Caco-2 (cell line): ENCODE measurements around the gene PTPRN2. TPM values are rescaled to one million over a fixed set of nuclear protein-coding genes. Genes with fewer than 3 reads are reported as not detected.

ENCODE experiments used
- BruUV-seq: library from RNA; stranded (reverse); fragments of 400-500 nt; replicated peaks from 2 replicates; lab custom pipeline; 2021; lab: Mats Ljungman, UMichigan
- CTCF ChIA-PET: fragments of 300-600 bp; sonication (Branson Sonifier 250); formaldehyde crosslinking; loops from one replicate; lab custom pipeline; 2022; ENCODE audit warnings: antibody characterized with exemption; lab: Charles Lee
- POLR2A ChIA-PET: fragments of 300-600 bp; sonication (Branson Sonifier 250); formaldehyde crosslinking; loops from one replicate; lab custom pipeline; 2022; ENCODE audit warnings: antibody characterized with exemption; lab: Charles Lee
- DNase-seq, 2 experiments: peaks; one replicate each; pipeline versions ENCODE4 v3.0.0 to v3.0.0-alpha.2; 2020 to 2022
- H3K27me3 ChIP-seq: replicated peaks from 2 replicates; pipeline ENCODE4 v1.6.0; 2011; ENCODE audit warnings: low read length; ENCODE audit not compliant: control insufficient read depth, insufficient read depth
- H3K36me3 ChIP-seq: 2 replicates; pipeline ENCODE4 v1.5.1; 2011; ENCODE audit warnings: low read length; ENCODE audit not compliant: control insufficient read depth, insufficient read depth
- H3K4me1 ChIP-seq: fragments of 250-450 bp; sonication (Bioruptor Pico); 2 replicates; pipeline ENCODE4 v1.5.1; 2020; ENCODE audit warnings: mild to moderate bottlenecking
- H3K4me3 ChIP-seq: 2 replicates; pipeline ENCODE4 v1.5.1; 2011; ENCODE audit warnings: low read depth, mild to moderate bottlenecking, control low read depth, low read length
- H3K9me3 ChIP-seq: fragments of 250-450 bp; sonication (Bioruptor Pico); 2 replicates; pipeline ENCODE4 v1.5.1; 2020; ENCODE audit warnings: mild to moderate bottlenecking, moderate library complexity
- H3K27ac Mint-ChIP-seq: one replicate; pipeline ENCODE4 v1.8.0; 2022; ENCODE audit warnings: mixed read lengths; ENCODE audit not compliant: unreplicated experiment
- H3K27me3 Mint-ChIP-seq: one replicate; pipeline ENCODE4 v1.8.0; 2022; ENCODE audit warnings: mixed read lengths; ENCODE audit not compliant: insufficient read depth, unreplicated experiment
- H3K36me3 Mint-ChIP-seq: one replicate; pipeline ENCODE4 v1.8.0; 2022; ENCODE audit warnings: mild to moderate bottlenecking, mixed read lengths; ENCODE audit not compliant: insufficient read depth, unreplicated experiment
- H3K4me1 Mint-ChIP-seq: one replicate; pipeline ENCODE4 v1.8.0; 2022; ENCODE audit warnings: low read depth, mixed read lengths; ENCODE audit not compliant: unreplicated experiment
- H3K4me3 Mint-ChIP-seq: one replicate; pipeline ENCODE4 v1.8.0; 2022; ENCODE audit warnings: mild to moderate bottlenecking, moderate library complexity, mixed read lengths; ENCODE audit not compliant: unreplicated experiment
- H3K9me3 Mint-ChIP-seq: one replicate; pipeline ENCODE4 v1.8.0; 2022; ENCODE audit warnings: mixed read lengths; ENCODE audit not compliant: unreplicated experiment
- CTCF ChIP-seq, 2 experiments: fragments of 200-600 bp in 1 of 2; IDR thresholded peaks; 1 replicate in 1 of 2; 2 replicates in 1 of 2; pipeline versions ENCODE4 v1.5.1 to v1.8.0; 2011 to 2022; ENCODE audit warnings: antibody characterized with exemption in 1 of 2, control low read depth in 1 of 2, inconsistent platforms in 1 of 2, low read depth in 1 of 2, low read length in 1 of 2, mild to moderate bottlenecking in 1 of 2, moderate library complexity in 1 of 2; ENCODE audit not compliant: insufficient read depth in 1 of 2, severe bottlenecking in 1 of 2, unreplicated experiment in 1 of 2
- intact Hi-C: fragments of 100-400 bp; cut with micrococcal nuclease; formaldehyde crosslinking; loops from one replicate; pipeline ENCODE4 v1.10.0; 2022; ENCODE audit not compliant: unreplicated experiment
- total RNA-seq: library from RNA; stranded (reverse); gene quantifications from 2 replicates; pipeline ENCODE4 v1.2.3, GENCODE V29; 2022

The PTPRN2 gene
- total RNA-seq, 1 experiment from 2014 or later = 1.4 TPM

DNA sequence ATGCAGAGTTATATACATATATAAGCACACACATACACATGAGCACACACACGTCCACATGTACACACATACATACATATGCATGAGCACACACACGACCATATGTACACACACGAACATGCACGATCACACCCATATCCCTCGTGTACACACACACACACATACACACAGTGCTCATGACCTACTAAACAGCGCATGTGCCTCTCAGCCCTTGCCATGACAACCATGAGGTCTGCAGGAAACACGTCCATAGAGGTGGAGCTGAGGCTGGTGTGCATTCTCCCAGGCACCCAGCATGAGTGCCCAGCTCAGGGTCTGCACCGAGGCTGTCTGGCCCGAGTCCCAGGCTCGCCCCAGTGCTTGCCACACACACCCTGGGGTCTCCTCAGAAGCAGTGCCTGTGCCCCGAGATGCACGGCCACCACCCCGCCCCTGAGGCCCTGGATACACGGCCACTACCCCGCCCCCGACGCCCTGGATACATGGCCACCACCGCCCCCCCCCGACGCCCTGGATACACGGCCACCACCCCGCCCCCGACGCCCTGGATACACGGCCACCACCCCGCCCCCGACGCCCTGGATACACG lies 721.2 kb downstream of the PTPRN2 start:
- BruUV-seq = no TSS peak
- Mint-ChIP-seq H3K27ac (no peak overlapping the region), H3K9me3 (peaks cover 21% of the 10 kb centered on the region), H3K4me3 (no peak overlapping the region), H3K36me3 (no peaks in the 10 kb centered on the region), H3K4me1 (no peaks in the 10 kb centered on the region), H3K27me3 (no peaks in the 10 kb centered on the region)
- Histone ChIP-seq H3K36me3 (no peaks in the 10 kb centered on the region), H3K9me3 (no peaks in the 10 kb centered on the region), H3K4me3 (no peak overlapping the region), H3K4me1 (no peaks in the 10 kb centered on the region), H3K27me3 (no peaks in the 10 kb centered on the region)
- intact Hi-C loops = no loop called here
- POLR2A ChIA-PET = no interaction called here
- no peak for TF ChIP-seq CTCF (IDR thresholded peaks at IDR 0.05; ENCODE audit: insufficient read depth in 1 of 2, low read depth in 1 of 2, low read length in 1 of 2, severe bottlenecking in 1 of 2, unreplicated experiment in 1 of 2)
- DNase-seq = no peak
- CTCF ChIA-PET = no interaction called here

DNA sequence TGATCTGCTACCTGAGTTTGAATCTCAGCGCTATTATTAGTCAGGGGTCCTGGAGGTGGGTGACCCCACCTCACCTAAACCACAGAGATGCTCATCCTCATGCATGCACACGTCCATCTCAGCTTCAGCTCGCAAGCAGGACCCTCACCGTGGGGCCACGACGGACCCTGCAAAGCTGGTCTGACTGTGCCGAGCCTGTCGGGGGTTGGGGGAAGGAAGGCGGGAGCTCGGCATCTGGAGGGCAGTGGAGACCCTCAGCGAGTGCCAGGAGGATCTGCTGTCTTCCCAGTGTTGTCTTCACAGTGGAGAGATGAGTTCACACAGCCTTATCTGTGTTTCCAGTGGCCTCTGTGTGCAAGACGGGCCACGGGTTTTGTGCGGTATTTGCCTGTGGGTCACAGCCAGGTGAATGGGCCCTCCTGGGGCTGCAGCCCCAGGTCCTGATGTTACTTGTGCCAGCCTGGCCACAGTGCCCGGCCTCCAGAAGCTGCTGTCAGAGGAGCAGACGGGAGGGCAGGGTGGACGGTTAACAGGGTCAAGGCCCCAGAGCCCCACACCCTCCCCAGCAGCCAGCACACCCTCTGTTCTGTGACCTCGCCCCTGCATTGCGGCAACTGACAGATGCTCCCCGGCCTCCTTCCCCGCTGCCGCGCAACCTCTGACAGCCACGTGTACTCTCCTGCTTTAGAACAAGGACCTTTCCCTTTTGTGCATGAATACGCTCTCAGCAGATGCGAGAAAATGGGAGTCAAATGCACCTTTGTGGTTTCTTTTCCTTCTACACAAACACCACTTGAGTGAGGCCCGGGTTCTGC lies 722.1 kb downstream of the PTPRN2 start:
- no TSS peak for BruUV-seq
- DNase-seq = no peak
- H3K4me1 Mint-ChIP-seq = no peaks in the 10 kb centered on the region
- Histone ChIP-seq H3K27me3 (no peaks in the 10 kb centered on the region), H3K9me3 (no peaks in the 10 kb centered on the region), H3K4me3 (no peak overlapping the region), H3K36me3 (no peaks in the 10 kb centered on the region), H3K4me1 (no peaks in the 10 kb centered on the region)
- POLR2A ChIA-PET = no interaction called here
- no peak overlapping the region for H3K27ac Mint-ChIP-seq
- CTCF ChIA-PET = no interaction called here
- intact Hi-C loops = no loop called here
- no peak overlapping the region for H3K4me3 Mint-ChIP-seq
- no peak for TF ChIP-seq CTCF (IDR thresholded peaks at IDR 0.05; ENCODE audit: insufficient read depth in 1 of 2, low read depth in 1 of 2, low read length in 1 of 2, severe bottlenecking in 1 of 2, unreplicated experiment in 1 of 2)
- H3K9me3 Mint-ChIP-seq = peaks cover 12% of the 10 kb centered on the region
- H3K27me3 Mint-ChIP-seq = no peaks in the 10 kb centered on the region
- no peaks in the 10 kb centered on the region for H3K36me3 Mint-ChIP-seq

GRCh38 chr7:157864911-157865310 lies 722.7 kb downstream of the PTPRN2 start:
- H3K4me3 Mint-ChIP-seq = no peak overlapping the region

More at GRCh38 chr7:157864911-157865310, 722.7 kb downstream of the PTPRN2 start:
- H3K36me3 ChIP-seq = no peaks in the 10 kb centered on the region
- ChIA-PET CTCF (no interaction called here), POLR2A (no interaction called here)
- no peak overlapping the region for H3K27ac Mint-ChIP-seq
- peaks cover 6% of the 10 kb centered on the region for H3K9me3 Mint-ChIP-seq
- H3K4me3 ChIP-seq = no peak overlapping the region
- no peak for DNase-seq
- no peaks in the 10 kb centered on the region for H3K36me3 Mint-ChIP-seq
- H3K4me1 Mint-ChIP-seq = no peaks in the 10 kb centered on the region
- no peaks in the 10 kb centered on the region for H3K27me3 Mint-ChIP-seq
- no peaks in the 10 kb centered on the region for H3K4me1 ChIP-seq
- no peaks in the 10 kb centered on the region for H3K9me3 ChIP-seq
- no TSS peak for BruUV-seq
- TF ChIP-seq CTCF (IDR thresholded peaks at IDR 0.05; ENCODE audit: insufficient read depth in 1 of 2, low read depth in 1 of 2, low read length in 1 of 2, severe bottlenecking in 1 of 2, unreplicated experiment in 1 of 2) = no peak
- intact Hi-C loops = no loop called here
- H3K27me3 ChIP-seq = no peaks in the 10 kb centered on the region
